Choroid plexus epithelial cell (primary cell): ENCODE measurements around the gene DHTKD1.

Source experiments
- DNase-seq: peaks from one replicate; pipeline ENCODE4 v3.0.0-alpha.2; 2010; ENCODE audit warnings: low read depth
- H3K4me3 ChIP-seq: 2 replicates; pipeline ENCODE4 v1.5.1; 2011; ENCODE audit warnings: low read depth, mild to moderate bottlenecking, control low read depth, low read length, moderate library complexity
- CTCF ChIP-seq: conservative IDR thresholded peaks from 2 replicates; pipeline ENCODE4 v1.5.1; 2011; ENCODE audit warnings: low read depth, mild to moderate bottlenecking, control low read depth, inconsistent platforms, low read length, moderate library complexity

The DHTKD1 gene

GRCh38 chr10:12144538-12144937 is 75.8 kb downstream of the DHTKD1 start:
- DNase-seq: no peak
- no peak overlapping the region for H3K4me3 ChIP-seq
- TF ChIP-seq CTCF: no peak

GRCh38 chr10:12150163-12150562 is 81.4 kb downstream of the DHTKD1 start:
- H3K4me3 ChIP-seq: no peak overlapping the region
- no peak for DNase-seq
- no peak for TF ChIP-seq CTCF

- H3K4me3 ChIP-seq: no peak overlapping the region
- TF ChIP-seq CTCF: no peak
- DNase-seq: no peak
Observed at GRCh38 chr10:12154516-12154915, 85.8 kb downstream of the DHTKD1 start.

- no peak for TF ChIP-seq CTCF
- no peak for DNase-seq
- H3K4me3 ChIP-seq: no peak overlapping the region
Observed at GRCh38 chr10:12156367-12157123, 87.8 kb downstream of the DHTKD1 start.

- no peak overlapping the region for H3K4me3 ChIP-seq
- no peak for TF ChIP-seq CTCF
- DNase-seq: no peak
Observed at GRCh38 chr10:12158111-12158510, 89.4 kb downstream of the DHTKD1 start.

- TF ChIP-seq CTCF: no peak
- H3K4me3 ChIP-seq: no peak overlapping the region
- no peak for DNase-seq
Observed at GRCh38 chr10:12160664-12161063, 91.9 kb downstream of the DHTKD1 start.

- peak; percentile 5 for TF ChIP-seq CTCF
- DNase-seq: no peak
Observed at GRCh38 chr10:12162927-12163326, 94.2 kb downstream of the DHTKD1 start.

More at GRCh38 chr10:12162927-12163326, 94.2 kb downstream of the DHTKD1 start:
- no peak overlapping the region for H3K4me3 ChIP-seq
